22Rv1 (cell line): ENCODE data around the gene HAGH.

Source experiments
- H3K27ac ChIP-seq: fragments of 450-650 bp; 2 replicates; pipeline ENCODE4 v1.5.1; 2017
- CTCF ChIP-seq: fragments of 450-650 bp; IDR thresholded peaks from 2 replicates; pipeline ENCODE4 v1.5.1; 2017; ENCODE audit warnings: mild to moderate bottlenecking
- ZFX ChIP-seq: fragments of 450-650 bp; IDR thresholded peaks from 2 replicates; pipeline ENCODE4 v1.6.1; 2017; ENCODE audit warnings: antibody characterized with exemption, borderline replicate concordance

Gene HAGH

GRCh38 chr16:1777375-1778199 lies 49.0 kb downstream of the HAGH start:
- TF ChIP-seq CTCF (no peak), ZFX (no peak)
- H3K27ac ChIP-seq = peak overlapping the region; percentile 93

- TF ChIP-seq ZFX (no peak), CTCF (no peak)
- peak overlapping the region; percentile 93 for H3K27ac ChIP-seq
Observed at GRCh38 chr16:1776991-1777374, 49.6 kb downstream of the HAGH start.

DNA sequence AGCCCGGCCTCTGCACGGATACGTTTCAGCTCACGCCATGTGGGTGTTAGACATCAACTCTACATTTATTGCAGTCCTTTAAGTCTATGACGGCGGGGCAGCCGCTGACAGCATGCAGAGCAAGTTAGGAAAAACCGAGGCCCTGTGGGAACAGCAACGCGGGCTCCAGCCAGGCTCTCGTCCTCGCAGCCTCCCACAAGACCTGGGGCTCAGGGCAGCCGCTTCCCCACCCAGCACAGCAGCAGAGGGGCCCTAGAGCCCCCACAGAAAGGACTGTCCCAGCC lies 50.0 kb downstream of the HAGH start:
- TF ChIP-seq CTCF (no peak), ZFX (no peak)
- H3K27ac ChIP-seq = peak overlapping the region; percentile 93

GRCh38 chr16:1775846-1776671 lies 50.6 kb downstream of the HAGH start:
- H3K27ac ChIP-seq = peak overlapping the region; percentile 97
- no peak for TF ChIP-seq ZFX
- TF ChIP-seq CTCF = no peak

DNA sequence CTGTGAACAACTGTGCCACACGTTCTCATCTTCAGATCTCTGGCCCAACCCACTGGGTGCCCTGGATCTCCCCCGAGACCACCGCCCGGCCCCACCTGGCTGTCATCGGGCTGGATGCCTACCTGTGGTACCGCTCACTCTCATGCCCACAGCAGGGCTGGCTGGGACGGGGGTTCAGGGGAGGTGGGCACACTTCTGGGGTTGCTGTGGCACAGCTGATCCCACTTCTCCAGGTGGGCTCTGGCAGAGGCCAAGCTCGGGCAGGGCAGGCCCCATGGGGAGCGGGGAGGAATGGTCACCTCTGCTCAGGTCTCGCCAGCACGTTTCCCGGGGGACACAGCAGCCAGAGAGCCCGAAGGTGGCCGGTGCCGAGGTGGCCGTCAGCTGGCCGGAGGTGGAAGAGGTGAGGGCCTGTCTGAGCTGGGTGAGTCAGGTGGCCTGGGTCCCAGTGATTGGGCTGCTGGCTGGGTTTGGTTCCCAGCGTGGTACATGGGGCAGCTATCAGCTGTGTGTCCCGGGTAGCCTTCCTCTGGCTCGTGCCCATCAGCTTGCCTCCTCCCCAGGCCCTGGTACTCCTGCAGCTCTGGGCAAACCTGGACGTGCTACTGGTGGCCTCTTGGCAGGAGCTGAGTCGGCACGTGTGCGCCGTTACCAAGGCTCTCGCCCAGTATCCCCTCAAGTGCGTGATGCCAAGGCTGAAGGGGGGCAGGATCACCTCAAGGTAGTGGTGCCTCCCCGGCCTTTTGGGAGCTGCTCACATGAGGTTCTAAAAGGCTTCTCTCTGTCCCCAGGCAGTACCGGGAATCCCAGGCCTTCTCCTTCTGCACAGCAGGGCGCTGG lies 51.4 kb downstream of the HAGH start:
- H3K27ac ChIP-seq = peak overlapping the region; percentile 97; the same call in 1 of the 2 replicates
- no peak for TF ChIP-seq ZFX
- TF ChIP-seq CTCF = no peak

DNA sequence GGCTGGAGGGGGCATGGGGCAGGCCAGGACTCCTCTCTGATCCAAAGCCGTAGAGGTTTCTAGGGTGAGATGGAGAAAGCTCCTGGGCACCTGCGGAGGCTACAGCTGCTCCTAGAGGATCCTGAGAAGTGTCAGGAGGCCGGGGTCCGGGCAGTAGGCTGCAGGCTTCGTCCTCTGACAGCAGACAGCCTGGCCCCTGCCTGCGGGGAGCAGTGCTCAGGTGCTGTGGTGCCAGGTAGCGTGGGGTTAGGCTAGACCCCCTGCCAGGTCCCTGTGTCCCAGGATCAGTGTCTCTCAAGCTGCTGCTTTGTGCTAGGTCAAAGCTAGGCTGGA lies 52.2 kb downstream of the HAGH start:
- peak overlapping the region; percentile 97 for H3K27ac ChIP-seq
- TF ChIP-seq CTCF = no peak
- no peak for TF ChIP-seq ZFX
